IPS-NIHi7 (cell line): ENCODE results near the gene POTEM.
"Not testable (repeated sequence)": the region's sequence is repeated elsewhere in the genome, so short reads cannot be mapped to it uniquely, and the experiment has no call there.

Experiments
- DNase-seq: peaks from one replicate; pipeline ENCODE4 v3.0.0; 2012; ENCODE audit warnings: mixed read lengths; ENCODE audit errors: extremely low spot score

POTEM gene

GRCh38 chr14:18967134-18967533 is at the start of gene POTEM:
Gene POTEM (plus strand): TSS chr14:18967434. CDS start chr14:18967486, 52 bp downstream.
- not testable (repeated sequence) for DNase-seq

GRCh38 chr14:18918345-18918744 is 48.9 kb upstream of the POTEM start:
- not testable (repeated sequence) for DNase-seq

GRCh38 chr14:18920052-18920451 is 47.2 kb upstream of the POTEM start:
- DNase-seq, result not testable (repeated sequence)

- DNase-seq, result not testable (repeated sequence)
Observed at GRCh38 chr14:18921055-18921701, 46.1 kb upstream of the POTEM start.

GRCh38 chr14:18936848-18937247 is 30.4 kb upstream of the POTEM start:
- DNase-seq, result not testable (repeated sequence)

GRCh38 chr14:18938733-18939132 is 28.5 kb upstream of the POTEM start:
- DNase-seq, result not testable (repeated sequence)

- DNase-seq, result not testable (repeated sequence)
Observed at GRCh38 chr14:18949939-18950338, 17.3 kb upstream of the POTEM start.

GRCh38 chr14:18953085-18953484 is 14.1 kb upstream of the POTEM start:
- DNase-seq, result not testable (repeated sequence)

GRCh38 chr14:18955816-18956215 is 11.4 kb upstream of the POTEM start:
- DNase-seq, result not testable (repeated sequence)

- DNase-seq, result not testable (repeated sequence)
Observed at GRCh38 chr14:18961576-18961975, 5.7 kb upstream of the POTEM start.

GRCh38 chr14:18962143-18962542 is 5.1 kb upstream of the POTEM start:
- DNase-seq, result not testable (repeated sequence)

- not testable (repeated sequence) for DNase-seq
Observed at GRCh38 chr14:18963276-18963675, 4.0 kb upstream of the POTEM start.

GRCh38 chr14:18964878-18965277 is 2.4 kb upstream of the POTEM start:
- DNase-seq, result not testable (repeated sequence)

GRCh38 chr14:19002566-19002965 is 35.3 kb downstream of the POTEM start:
- DNase-seq, result not testable (repeated sequence)

- DNase-seq, result not testable (repeated sequence)
Observed at GRCh38 chr14:19006490-19006889, 39.3 kb downstream of the POTEM start.

- DNase-seq, result not testable (repeated sequence)
Observed at GRCh38 chr14:19007678-19008077, 40.4 kb downstream of the POTEM start.

- DNase-seq, result not testable (repeated sequence)
Observed at GRCh38 chr14:19011029-19011428, 43.8 kb downstream of the POTEM start.

- DNase-seq, result not testable (repeated sequence)
Observed at GRCh38 chr14:19011703-19012102, 44.5 kb downstream of the POTEM start.

GRCh38 chr14:19015185-19015584 is 48.0 kb downstream of the POTEM start:
- not testable (repeated sequence) for DNase-seq

- DNase-seq, result not testable (repeated sequence)
Observed at GRCh38 chr14:19025080-19025589, 57.9 kb downstream of the POTEM start.

- not testable (repeated sequence) for DNase-seq
Observed at GRCh38 chr14:19026649-19027351, 59.6 kb downstream of the POTEM start.

GRCh38 chr14:19027895-19028294 is 60.7 kb downstream of the POTEM start:
- not testable (repeated sequence) for DNase-seq
